DND-41 (cell line): Measurements from ENCODE around the gene NRCAM.

Experiments used
- ATAC-seq: fragments of 200-7000 bp; cut with Tn5 transposase; 3 replicates; pipeline ENCODE4 v1.9.1; 2021; ENCODE audit warnings: low read depth; ENCODE audit not compliant: insufficient read depth
- DNase-seq: peaks from one replicate; pipeline ENCODE4 v3.0.0-alpha.2; 2020
- H2AFZ ChIP-seq: 2 replicates; pipeline ENCODE4 v1.6.0; 2012; ENCODE audit warnings: low read depth, low read length
- H3K27ac ChIP-seq: 2 replicates; pipeline ENCODE4 v1.5.1; 2012; ENCODE audit warnings: low read length, inconsistent platforms
- H3K27me3 ChIP-seq: fragments of 200-600 bp; sonication (generic); 2 replicates; pipeline ENCODE4 v1.6.0; 2012; ENCODE audit warnings: low read length, mild to moderate bottlenecking, inconsistent platforms; ENCODE audit not compliant: insufficient read depth, poor library complexity
- H3K36me3 ChIP-seq: 2 replicates; pipeline ENCODE4 v1.5.1; 2012; ENCODE audit warnings: low read length, inconsistent platforms; ENCODE audit not compliant: insufficient read depth
- H3K4me1 ChIP-seq: 2 replicates; pipeline ENCODE4 v1.5.1; 2012; ENCODE audit warnings: mild to moderate bottlenecking, low read length; ENCODE audit not compliant: insufficient read depth
- H3K4me2 ChIP-seq: 2 replicates; pipeline ENCODE4 v1.6.0; 2012; ENCODE audit warnings: mild to moderate bottlenecking, moderate library complexity, low read length, inconsistent platforms; ENCODE audit not compliant: insufficient read depth
- H3K4me3 ChIP-seq, 2 experiments: fragments of 200-600 bp in 1 of 2; shearing (Covaris generic) in 1 of 2; 2 replicates each; pipeline ENCODE4 v1.5.1; 2012 to 2016; ENCODE audit warnings: inconsistent platforms in 2 of 2, low read length in 2 of 2, mild to moderate bottlenecking in 2 of 2, low read depth in 1 of 2, moderate library complexity in 1 of 2
- H3K79me2 ChIP-seq: 2 replicates; pipeline ENCODE4 v1.6.0; 2012; ENCODE audit warnings: low read length, inconsistent platforms; ENCODE audit not compliant: insufficient read depth
- H3K9ac ChIP-seq: 2 replicates; pipeline ENCODE4 v1.6.0; 2012; ENCODE audit warnings: low read depth, mild to moderate bottlenecking, inconsistent platforms, low read length, moderate library complexity
- H3K9me3 ChIP-seq: 2 replicates; pipeline ENCODE4 v1.5.1; 2012; ENCODE audit warnings: low read length, moderate library complexity, mild to moderate bottlenecking, inconsistent platforms; ENCODE audit not compliant: insufficient read depth, severe bottlenecking
- H4K20me1 ChIP-seq: 2 replicates; pipeline ENCODE4 v1.6.0; 2012; ENCODE audit warnings: low read length; ENCODE audit not compliant: insufficient read depth
- EZH2 ChIP-seq: IDR thresholded peaks from 3 replicates; pipeline ENCODE4 v1.6.1; 2012; ENCODE audit warnings: borderline replicate concordance, low read depth, mild to moderate bottlenecking, moderate library complexity, low read length, inconsistent platforms; ENCODE audit not compliant: severe bottlenecking
- TF ChIP-seq, protein P1 (sequence below): IDR thresholded peaks from 2 replicates; pipeline ENCODE4 v1.5.1; 2012; ENCODE audit warnings: borderline replicate concordance, low read length, moderate library complexity, mild to moderate bottlenecking; ENCODE audit not compliant: poor library complexity, severe bottlenecking; ENCODE audit errors: extremely low read depth

The NRCAM gene

DNA sequence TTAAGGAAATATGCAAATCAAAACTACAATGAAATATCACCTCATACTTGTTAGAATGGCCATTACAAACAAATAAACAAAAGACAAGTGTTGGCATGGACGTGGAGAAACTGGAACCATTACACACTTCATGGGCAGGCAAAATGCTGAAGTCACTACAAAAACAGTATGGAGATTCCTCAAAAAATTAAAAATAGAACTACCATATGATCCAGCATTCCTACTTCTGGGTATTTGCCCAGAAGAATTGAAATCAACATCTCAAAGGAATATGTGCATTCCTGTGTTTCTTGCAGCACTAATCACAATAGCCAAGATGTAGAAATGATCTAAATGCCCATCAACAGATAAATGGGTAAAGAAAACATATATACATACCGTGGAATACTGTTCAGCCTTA is 83.6 kb downstream of the NRCAM start:
- no peak for ATAC-seq
- no peak overlapping the region for H2AFZ ChIP-seq
- no peaks in the 10 kb centered on the region for H3K36me3 ChIP-seq
- no peaks in the 10 kb centered on the region for H3K9me3 ChIP-seq
- no peak overlapping the region for H3K4me2 ChIP-seq
- DNase-seq, result no peak
- TF ChIP-seq, protein P1, sequence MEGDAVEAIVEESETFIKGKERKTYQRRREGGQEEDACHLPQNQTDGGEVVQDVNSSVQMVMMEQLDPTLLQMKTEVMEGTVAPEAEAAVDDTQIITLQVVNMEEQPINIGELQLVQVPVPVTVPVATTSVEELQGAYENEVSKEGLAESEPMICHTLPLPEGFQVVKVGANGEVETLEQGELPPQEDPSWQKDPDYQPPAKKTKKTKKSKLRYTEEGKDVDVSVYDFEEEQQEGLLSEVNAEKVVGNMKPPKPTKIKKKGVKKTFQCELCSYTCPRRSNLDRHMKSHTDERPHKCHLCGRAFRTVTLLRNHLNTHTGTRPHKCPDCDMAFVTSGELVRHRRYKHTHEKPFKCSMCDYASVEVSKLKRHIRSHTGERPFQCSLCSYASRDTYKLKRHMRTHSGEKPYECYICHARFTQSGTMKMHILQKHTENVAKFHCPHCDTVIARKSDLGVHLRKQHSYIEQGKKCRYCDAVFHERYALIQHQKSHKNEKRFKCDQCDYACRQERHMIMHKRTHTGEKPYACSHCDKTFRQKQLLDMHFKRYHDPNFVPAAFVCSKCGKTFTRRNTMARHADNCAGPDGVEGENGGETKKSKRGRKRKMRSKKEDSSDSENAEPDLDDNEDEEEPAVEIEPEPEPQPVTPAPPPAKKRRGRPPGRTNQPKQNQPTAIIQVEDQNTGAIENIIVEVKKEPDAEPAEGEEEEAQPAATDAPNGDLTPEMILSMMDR, result no peak
- no peak for TF ChIP-seq EZH2
- no peaks in the 10 kb centered on the region for H3K27me3 ChIP-seq
- no peaks in the 10 kb centered on the region for H3K4me1 ChIP-seq
- H3K27ac ChIP-seq, result no peak overlapping the region
- no peaks in the 10 kb centered on the region for H3K79me2 ChIP-seq
- H3K9ac ChIP-seq, result no peak overlapping the region
- no peaks in the 10 kb centered on the region for H4K20me1 ChIP-seq
- no peak overlapping the region for H3K4me3 ChIP-seq

GRCh38 chr7:108370616-108371015 is 85.6 kb downstream of the NRCAM start:
- no peak overlapping the region for H3K27ac ChIP-seq
- no peak for DNase-seq
- no peak overlapping the region for H3K4me2 ChIP-seq
- no peaks in the 10 kb centered on the region for H3K9me3 ChIP-seq
- ATAC-seq, result no peak
- TF ChIP-seq, protein P1, result no peak
- TF ChIP-seq EZH2, result no peak
- H3K36me3 ChIP-seq, result no peaks in the 10 kb centered on the region
- no peaks in the 10 kb centered on the region for H3K79me2 ChIP-seq
- H3K4me1 ChIP-seq, result no peaks in the 10 kb centered on the region
- H3K27me3 ChIP-seq, result no peaks in the 10 kb centered on the region
- no peak overlapping the region for H2AFZ ChIP-seq
- no peak overlapping the region for H3K4me3 ChIP-seq
- no peaks in the 10 kb centered on the region for H4K20me1 ChIP-seq
- H3K9ac ChIP-seq, result no peak overlapping the region

- H3K36me3 ChIP-seq, result no peaks in the 10 kb centered on the region
- no peak overlapping the region for H3K9ac ChIP-seq
- no peaks in the 10 kb centered on the region for H4K20me1 ChIP-seq
- no peak overlapping the region for H3K4me3 ChIP-seq
- H3K27ac ChIP-seq, result no peak overlapping the region
- DNase-seq, result no peak
- H2AFZ ChIP-seq, result no peak overlapping the region
- H3K4me2 ChIP-seq, result no peak overlapping the region
- H3K4me1 ChIP-seq, result no peaks in the 10 kb centered on the region
- no peak for ATAC-seq
- no peaks in the 10 kb centered on the region for H3K27me3 ChIP-seq
- H3K79me2 ChIP-seq, result no peaks in the 10 kb centered on the region
- TF ChIP-seq EZH2, result no peak
- TF ChIP-seq, protein P1, result no peak
- H3K9me3 ChIP-seq, result no peaks in the 10 kb centered on the region
These were observed 87.8 kb downstream of the NRCAM start for GRCh38 chr7:108368466-108368865.

- ATAC-seq, result no peak
- no peaks in the 10 kb centered on the region for H4K20me1 ChIP-seq
- no peak overlapping the region for H3K27ac ChIP-seq
- H3K9me3 ChIP-seq, result no peaks in the 10 kb centered on the region
- DNase-seq, result no peak
- no peak for TF ChIP-seq EZH2
- TF ChIP-seq, protein P1, result no peak
- H3K4me2 ChIP-seq, result no peak overlapping the region
- H2AFZ ChIP-seq, result no peak overlapping the region
- H3K36me3 ChIP-seq, result no peaks in the 10 kb centered on the region
- no peak overlapping the region for H3K9ac ChIP-seq
- H3K27me3 ChIP-seq, result no peaks in the 10 kb centered on the region
- H3K4me3 ChIP-seq, result no peak overlapping the region
- H3K79me2 ChIP-seq, result no peaks in the 10 kb centered on the region
- no peaks in the 10 kb centered on the region for H3K4me1 ChIP-seq
These were observed 88.3 kb downstream of the NRCAM start for GRCh38 chr7:108367946-108368345.
